ENCODE data around the gene TMEM151B. TPM values are rescaled to one million over a fixed set of nuclear protein-coding genes. Genes with fewer than 3 reads are reported as not detected.

TMEM151B gene
- total and polyA plus RNA-seq, 9 of the 15 experiments (the other 6 are each of a cell fraction or from before 2014, with no cell fraction given) = not detected

DNA sequence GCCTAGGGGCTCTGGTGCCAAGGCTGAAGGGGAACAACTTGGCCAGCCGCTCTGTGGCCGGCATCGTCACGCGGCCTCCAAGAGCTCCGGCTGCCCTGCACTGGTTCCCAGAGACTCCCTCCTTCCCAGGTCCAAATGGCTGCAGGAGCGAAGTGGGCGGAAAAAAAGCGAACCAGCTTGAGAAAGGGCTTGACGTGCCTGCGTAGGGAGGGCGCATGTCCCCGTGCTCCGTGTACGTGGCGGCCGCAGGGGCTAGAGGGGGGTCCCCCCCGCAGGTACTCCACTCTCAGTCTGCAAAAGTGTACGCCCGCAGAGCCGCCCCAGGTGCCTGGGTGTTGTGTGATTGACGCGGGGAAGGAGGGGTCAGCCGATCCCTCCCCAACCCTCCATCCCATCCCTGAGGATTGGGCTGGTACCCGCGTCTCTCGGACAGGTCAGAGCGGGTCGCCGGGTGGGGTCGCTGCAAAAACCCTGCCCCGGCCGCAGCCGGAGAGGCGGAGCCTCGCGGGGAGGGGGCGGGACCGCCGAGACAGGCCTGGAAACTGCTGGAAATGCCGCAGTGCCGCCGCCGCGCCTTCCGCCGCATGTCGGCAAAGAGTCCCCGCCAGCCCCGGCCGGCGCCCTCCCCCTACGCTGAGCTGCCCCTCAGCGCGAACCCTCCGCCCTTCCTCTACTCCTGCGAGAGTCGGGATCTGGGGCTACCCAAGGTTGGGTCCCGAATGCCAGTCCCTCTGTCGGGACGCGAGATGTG lies 24.2 kb upstream of the TMEM151B start (continued):
- no peak for TF ChIP-seq THRB (CRISPR knock-in tag; conservative IDR thresholded peaks at IDR 0.05)
- no peak for TF ChIP-seq ZNF507 (tag; conservative IDR thresholded peaks at IDR 0.05)
- TF ChIP-seq NFE2L1 (tag; IDR thresholded peaks at IDR 0.05; ENCODE audit: borderline replicate concordance, low read depth) = no peak
- no peak for TF ChIP-seq HDAC3 (IDR thresholded peaks at IDR 0.05; ENCODE audit: borderline replicate concordance, partially characterized antibody)
- TF ChIP-seq ZNF644 (tag; IDR thresholded peaks at IDR 0.05; ENCODE audit: low read depth) = no peak
- peak; percentile 45 for TF ChIP-seq HCFC1 (IDR thresholded peaks at IDR 0.05; ENCODE audit: low read depth, low read length)
- TF ChIP-seq RBM15 (IDR thresholded peaks at IDR 0.05; ENCODE audit: insufficient read depth, low read length) = no peak
- TF ChIP-seq, protein P1, sequence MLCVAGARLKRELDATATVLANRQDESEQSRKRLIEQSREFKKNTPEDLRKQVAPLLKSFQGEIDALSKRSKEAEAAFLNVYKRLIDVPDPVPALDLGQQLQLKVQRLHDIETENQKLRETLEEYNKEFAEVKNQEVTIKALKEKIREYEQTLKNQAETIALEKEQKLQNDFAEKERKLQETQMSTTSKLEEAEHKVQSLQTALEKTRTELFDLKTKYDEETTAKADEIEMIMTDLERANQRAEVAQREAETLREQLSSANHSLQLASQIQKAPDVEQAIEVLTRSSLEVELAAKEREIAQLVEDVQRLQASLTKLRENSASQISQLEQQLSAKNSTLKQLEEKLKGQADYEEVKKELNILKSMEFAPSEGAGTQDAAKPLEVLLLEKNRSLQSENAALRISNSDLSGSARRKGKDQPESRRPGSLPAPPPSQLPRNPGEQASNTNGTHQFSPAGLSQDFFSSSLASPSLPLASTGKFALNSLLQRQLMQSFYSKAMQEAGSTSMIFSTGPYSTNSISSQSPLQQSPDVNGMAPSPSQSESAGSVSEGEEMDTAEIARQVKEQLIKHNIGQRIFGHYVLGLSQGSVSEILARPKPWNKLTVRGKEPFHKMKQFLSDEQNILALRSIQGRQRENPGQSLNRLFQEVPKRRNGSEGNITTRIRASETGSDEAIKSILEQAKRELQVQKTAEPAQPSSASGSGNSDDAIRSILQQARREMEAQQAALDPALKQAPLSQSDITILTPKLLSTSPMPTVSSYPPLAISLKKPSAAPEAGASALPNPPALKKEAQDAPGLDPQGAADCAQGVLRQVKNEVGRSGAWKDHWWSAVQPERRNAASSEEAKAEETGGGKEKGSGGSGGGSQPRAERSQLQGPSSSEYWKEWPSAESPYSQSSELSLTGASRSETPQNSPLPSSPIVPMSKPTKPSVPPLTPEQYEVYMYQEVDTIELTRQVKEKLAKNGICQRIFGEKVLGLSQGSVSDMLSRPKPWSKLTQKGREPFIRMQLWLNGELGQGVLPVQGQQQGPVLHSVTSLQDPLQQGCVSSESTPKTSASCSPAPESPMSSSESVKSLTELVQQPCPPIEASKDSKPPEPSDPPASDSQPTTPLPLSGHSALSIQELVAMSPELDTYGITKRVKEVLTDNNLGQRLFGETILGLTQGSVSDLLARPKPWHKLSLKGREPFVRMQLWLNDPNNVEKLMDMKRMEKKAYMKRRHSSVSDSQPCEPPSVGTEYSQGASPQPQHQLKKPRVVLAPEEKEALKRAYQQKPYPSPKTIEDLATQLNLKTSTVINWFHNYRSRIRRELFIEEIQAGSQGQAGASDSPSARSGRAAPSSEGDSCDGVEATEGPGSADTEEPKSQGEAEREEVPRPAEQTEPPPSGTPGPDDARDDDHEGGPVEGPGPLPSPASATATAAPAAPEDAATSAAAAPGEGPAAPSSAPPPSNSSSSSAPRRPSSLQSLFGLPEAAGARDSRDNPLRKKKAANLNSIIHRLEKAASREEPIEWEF (CRISPR knock-in tag; IDR thresholded peaks at IDR 0.05) = no peak
- no peak for TF ChIP-seq SRSF9 (IDR thresholded peaks at IDR 0.05; ENCODE audit: borderline replicate concordance, low read depth, low read length)
- no peak for TF ChIP-seq ZNF584 (CRISPR knock-in tag; IDR thresholded peaks at IDR 0.05; ENCODE audit: low read depth)
- no peak for TF ChIP-seq SETDB1 (IDR thresholded peaks at IDR 0.05; ENCODE audit: low read length)
- TF ChIP-seq U2AF1 (optimal IDR thresholded peaks at IDR 0.05; ENCODE audit: low read depth, low read length) = peak; percentile 56
- 0 out of 2 replicates have a peak, but pooled peaks have one; percentile 8 for TF ChIP-seq NFE2 (IDR thresholded peaks at IDR 0.05; ENCODE audit: low read depth)
- TF ChIP-seq, protein P2, sequence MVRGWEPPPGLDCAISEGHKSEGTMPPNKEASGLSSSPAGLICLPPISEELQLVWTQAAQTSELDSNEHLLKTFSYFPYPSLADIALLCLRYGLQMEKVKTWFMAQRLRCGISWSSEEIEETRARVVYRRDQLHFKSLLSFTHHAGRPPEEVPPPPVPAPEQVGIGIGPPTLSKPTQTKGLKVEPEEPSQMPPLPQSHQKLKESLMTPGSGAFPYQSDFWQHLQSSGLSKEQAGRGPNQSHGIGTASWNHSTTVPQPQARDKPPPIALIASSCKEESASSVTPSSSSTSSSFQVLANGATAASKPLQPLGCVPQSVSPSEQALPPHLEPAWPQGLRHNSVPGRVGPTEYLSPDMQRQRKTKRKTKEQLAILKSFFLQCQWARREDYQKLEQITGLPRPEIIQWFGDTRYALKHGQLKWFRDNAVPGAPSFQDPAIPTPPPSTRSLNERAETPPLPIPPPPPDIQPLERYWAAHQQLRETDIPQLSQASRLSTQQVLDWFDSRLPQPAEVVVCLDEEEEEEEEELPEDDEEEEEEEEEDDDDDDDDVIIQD (CRISPR knock-in tag; IDR thresholded peaks at IDR 0.05) = no peak
- no peak for TF ChIP-seq TBP (optimal IDR thresholded peaks at IDR 0.05; ENCODE audit: low read depth, low read length)
- no peak; the same call in none of the 2 replicates for TF ChIP-seq DPF2 (IDR thresholded peaks at IDR 0.05)
- TF ChIP-seq SAFB2 (IDR thresholded peaks at IDR 0.05; ENCODE audit: borderline replicate concordance, low read depth, low read length, severe bottlenecking) = no peak
- TF ChIP-seq LCOR (CRISPR knock-in tag; IDR thresholded peaks at IDR 0.05) = peak; percentile 66; the same call in 1 of the 2 replicates
- no peak for TF ChIP-seq MCM7 (IDR thresholded peaks at IDR 0.05)
- no peak for TF ChIP-seq TSC22D4 (tag; IDR thresholded peaks at IDR 0.05)
- no peak for TF ChIP-seq HNRNPK (IDR thresholded peaks at IDR 0.05; ENCODE audit: low read depth, low read length, poor library complexity, severe bottlenecking)

Data from K562 (cell line).